IMR-90 (cell line): ENCODE results near the gene GPR15LG. TPM values are rescaled to one million over a fixed set of nuclear protein-coding genes. Genes with fewer than 3 reads are reported as not detected.

Experiments
- ATAC-seq: fragments of 200-7000 bp; cut with Tn5 transposase; 2 replicates; pipeline ENCODE4 v1.9.1; 2020; ENCODE audit warnings: low read depth, mild to moderate bottlenecking, moderate library complexity
- BruUV-seq: library from RNA; stranded (reverse); fragments of 400-500 nt; replicated peaks from 2 replicates; lab custom pipeline; 2021; lab: Mats Ljungman, UMichigan
- CTCF ChIA-PET: fragments of 300-600 bp; formaldehyde crosslinking; extraction: SDS; loops from one replicate; lab custom pipeline; 2021; ENCODE audit warnings: antibody characterized with exemption; lab: Yijun Ruan, JAX
- POLR2A ChIA-PET: fragments of 300-600 bp; sonication (Branson Sonifier 250); formaldehyde crosslinking; loops from one replicate; lab custom pipeline; 2022; ENCODE audit warnings: antibody characterized with exemption; ENCODE audit not compliant: unreplicated experiment; lab: Charles Lee
- DNase-seq: peaks from one replicate; pipeline ENCODE4 v3.0.0; 2013
- H2AFZ ChIP-seq: replicated peaks from 2 replicates; pipeline ENCODE3; 2013; ENCODE audit warnings: low read length, mild to moderate bottlenecking; ENCODE audit not compliant: poor library complexity
- H2AK5ac ChIP-seq: 2 replicates; pipeline ENCODE4 v1.6.1; 2013; ENCODE audit warnings: low read depth, low read length, inconsistent platforms
- H2AK9ac ChIP-seq: replicated peaks from 2 replicates; pipeline ENCODE3; 2013; ENCODE audit warnings: mild to moderate bottlenecking, low read depth, low read length, moderate library complexity; ENCODE audit not compliant: poor library complexity
- H2BK120ac ChIP-seq: 2 replicates; pipeline ENCODE4 v1.6.1; 2013; ENCODE audit warnings: low read depth, low read length, inconsistent platforms
- H2BK15ac ChIP-seq: 3 replicates; pipeline ENCODE4 v1.6.1; 2013; ENCODE audit warnings: low read depth, low read length, inconsistent platforms
- H2BK20ac ChIP-seq: 2 replicates; pipeline ENCODE4 v1.6.1; 2013; ENCODE audit warnings: low read depth, mild to moderate bottlenecking, inconsistent platforms, low read length, moderate library complexity
- H2BK5ac ChIP-seq: 2 replicates; pipeline ENCODE4 v1.6.1; 2013; ENCODE audit warnings: mild to moderate bottlenecking, low read depth, low read length, inconsistent platforms; ENCODE audit not compliant: poor library complexity, severe bottlenecking
- H3K14ac ChIP-seq: replicated peaks from 2 replicates; pipeline ENCODE4 v1.6.1; 2013; ENCODE audit warnings: low read depth, low read length, inconsistent platforms
- H3K18ac ChIP-seq: 2 replicates; pipeline ENCODE4 v1.6.1; 2013; ENCODE audit warnings: low read depth, low read length, control low read depth
- H3K23ac ChIP-seq: 2 replicates; pipeline ENCODE4 v1.6.1; 2013; ENCODE audit warnings: low read depth, low read length, inconsistent platforms
- H3K27ac ChIP-seq: 2 replicates; pipeline ENCODE4 v1.5.1; 2013; ENCODE audit warnings: mild to moderate bottlenecking, control low read depth, low read length; ENCODE audit not compliant: insufficient read depth
- H3K27me3 ChIP-seq: 2 replicates; pipeline ENCODE4 v1.6.1; 2013; ENCODE audit warnings: low read length; ENCODE audit not compliant: control insufficient read depth, insufficient read depth
- H3K36me3 ChIP-seq: 2 replicates; pipeline ENCODE4 v1.6.1; 2013; ENCODE audit warnings: low read length, mixed read lengths; ENCODE audit not compliant: control insufficient read depth, insufficient read depth
- H3K4ac ChIP-seq: 2 replicates; pipeline ENCODE4 v1.6.1; 2013; ENCODE audit warnings: low read depth, low read length, inconsistent platforms
- H3K4me1 ChIP-seq: 2 replicates; pipeline ENCODE4 v1.6.1; 2013; ENCODE audit warnings: low read length, mixed read lengths; ENCODE audit not compliant: control insufficient read depth, insufficient read depth
- H3K4me2 ChIP-seq: 2 replicates; pipeline ENCODE4 v1.6.1; 2013; ENCODE audit warnings: low read depth, mild to moderate bottlenecking, control low read depth, low read length, moderate library complexity
- H3K4me3 ChIP-seq: 2 replicates; pipeline ENCODE4 v1.5.1; 2013; ENCODE audit warnings: low read depth, mild to moderate bottlenecking, control low read depth, low read length, moderate library complexity; ENCODE audit not compliant: insufficient read depth
- H3K56ac ChIP-seq: 2 replicates; pipeline ENCODE4 v1.6.1; 2013; ENCODE audit warnings: low read length, inconsistent platforms; ENCODE audit not compliant: insufficient read depth; ENCODE audit errors: extremely low read depth
- H3K79me1 ChIP-seq, 2 experiments: 2 replicates each; pipeline ENCODE4 v1.6.1; 2013; ENCODE audit warnings: low read length in 2 of 2, inconsistent platforms in 1 of 2, low read depth in 1 of 2
- H3K9ac ChIP-seq: 2 replicates; pipeline ENCODE4 v1.6.1; 2013; ENCODE audit warnings: low read depth, low read length, control low read depth
- H3K9me1 ChIP-seq: 2 replicates; pipeline ENCODE4 v1.6.1; 2013; ENCODE audit warnings: low read length, inconsistent platforms; ENCODE audit not compliant: insufficient read depth
- H3K9me3 ChIP-seq: 2 replicates; pipeline ENCODE4 v1.6.1; 2013; ENCODE audit warnings: low read length; ENCODE audit not compliant: control insufficient read depth, insufficient read depth
- H4K20me1 ChIP-seq: 2 replicates; pipeline ENCODE4 v1.6.1; 2013; ENCODE audit warnings: low read length, inconsistent platforms; ENCODE audit not compliant: insufficient read depth
- H4K5ac ChIP-seq: 2 replicates; pipeline ENCODE4 v1.6.1; 2013; ENCODE audit warnings: mild to moderate bottlenecking, low read depth, low read length, control low read depth
- H4K8ac ChIP-seq, 2 experiments: 2 replicates each; pipeline ENCODE4 v1.6.1; 2013; ENCODE audit warnings: low read depth in 2 of 2, low read length in 2 of 2, control low read depth in 1 of 2, inconsistent platforms in 1 of 2
- H4K91ac ChIP-seq: 2 replicates; pipeline ENCODE4 v1.6.1; 2013; ENCODE audit warnings: low read depth, low read length, inconsistent platforms; ENCODE audit not compliant: insufficient read depth
- BHLHE40 ChIP-seq: fragments of 150-350 bp; IDR thresholded peaks from 2 replicates; pipeline ENCODE4 v1.6.1; 2016; ENCODE audit warnings: mild to moderate bottlenecking, low read depth, low read length
- CEBPB ChIP-seq: IDR thresholded peaks from 2 replicates; pipeline ENCODE4 v1.6.1; 2012; ENCODE audit warnings: low read depth, low read length, improper control_type of control experiment
- CHD1 ChIP-seq: IDR thresholded peaks from 2 replicates; pipeline ENCODE4 v1.6.1; 2012; ENCODE audit warnings: low read depth, low read length, improper control_type of control experiment
- CTCF ChIP-seq: conservative IDR thresholded peaks from 2 replicates; pipeline ENCODE4 v1.5.1; 2012; ENCODE audit warnings: mild to moderate bottlenecking, low read depth, low read length, improper control_type of control experiment
- FOS ChIP-seq: fragments of 150-350 bp; IDR thresholded peaks from 2 replicates; pipeline ENCODE4 v1.6.1; 2016; ENCODE audit warnings: low read depth, low read length
- MXI1 ChIP-seq: IDR thresholded peaks from 2 replicates; pipeline ENCODE4 v1.6.1; 2012; ENCODE audit warnings: low read depth, mild to moderate bottlenecking, low read length, moderate library complexity, borderline replicate concordance
- NFE2L2 ChIP-seq: fragments of 150-350 bp; IDR thresholded peaks from 2 replicates; pipeline ENCODE4 v1.6.1; 2016; ENCODE audit warnings: low read depth, mild to moderate bottlenecking, low read length
- RAD21 ChIP-seq: IDR thresholded peaks from 2 replicates; pipeline ENCODE4 v1.6.1; 2012; ENCODE audit warnings: low read length, improper control_type of control experiment
- RFX5 ChIP-seq: IDR thresholded peaks from 2 replicates; pipeline ENCODE4 v1.8.0; 2012; ENCODE audit warnings: low read depth, mild to moderate bottlenecking, low read length, moderate library complexity
- WGBS, 2 experiments: methylation state at CpG; one replicate each; pipeline versions ENCODE4 v1.1.5 to v1.1.7; 2013; ENCODE audit warnings: missing lambda C conversion rate in 2 of 2; ENCODE audit not compliant: insufficient read length in 1 of 2; ENCODE audit errors: extremely low coverage in 2 of 2; 5-methylcytosine and 5-hydroxymethylcytosine counted together
- dilution Hi-C: fragments of 300-500 bp; cut with HindIII; formaldehyde crosslinking; loops from one replicate; pipeline ENCODE4 v1.14.3; 2018; ENCODE audit warnings: low sequenced_read_pairs; ENCODE audit not compliant: unreplicated experiment
- in situ Hi-C: fragments of 300-500 bp; cut with MboI; formaldehyde crosslinking; loops from 3 replicates; pipeline ENCODE4 v1.14.3; 2019; ENCODE audit warnings: low sequenced_read_pairs, inconsistent platforms, mixed read lengths
- intact Hi-C: fragments of 100-400 bp; cut with micrococcal nuclease; formaldehyde crosslinking; loops from 2 replicates; pipeline ENCODE4 v1.10.0; 2022
- polyA plus RNA-seq, 3 experiments: library from polyadenylated mRNA; depleted of rRNA; stranded (reverse); fragments of >200 nt; gene quantifications; 2 replicates each; pipeline ENCODE4 v1.2.3, GENCODE V29; 2012; ENCODE audit warnings: low replicate concordance in 1 of 3
- total RNA-seq: library from RNA; depleted of rRNA; stranded (reverse); fragments of >200 nt; gene quantifications from 2 replicates; pipeline ENCODE4 v1.2.3, GENCODE V29; 2012

The GPR15LG gene
- total and polyA plus RNA-seq, 2 of the 4 experiments (the other 2 are of a cell fraction) = not detected

GRCh38 chr10:84227810-84228209 is 54.2 kb downstream of the GPR15LG start:
- intact Hi-C loops (no loop called here), dilution Hi-C loops (no loop called here), in situ Hi-C loops (no loop called here)
- H3K79me1 ChIP-seq = no peaks in the 10 kb centered on the region
- no peak overlapping the region for H4K91ac ChIP-seq
- no peak overlapping the region for H3K9ac ChIP-seq
- no peak overlapping the region for H2BK20ac ChIP-seq
- no CpG with 5 or more reads among the region's 4 CpGs for WGBS, 2 experiments
- H2BK15ac ChIP-seq = no peak overlapping the region
- H4K8ac ChIP-seq = no peak overlapping the region
- H3K9me1 ChIP-seq = no peaks in the 10 kb centered on the region
- H3K4me3 ChIP-seq = no peak overlapping the region
- no peak overlapping the region for H2BK120ac ChIP-seq
- no peak for TF ChIP-seq RAD21
- TF ChIP-seq CTCF = no peak
- TF ChIP-seq FOS = no peak
- TF ChIP-seq BHLHE40 = no peak
- no peak for TF ChIP-seq RFX5
- no peak for TF ChIP-seq NFE2L2
- no peak for TF ChIP-seq MXI1
- no peak for TF ChIP-seq CHD1
- TF ChIP-seq CEBPB = no peak
- BruUV-seq = no TSS peak
- H4K5ac ChIP-seq = no peak overlapping the region
- H2AK9ac ChIP-seq = no peak overlapping the region
- no peaks in the 10 kb centered on the region for H3K36me3 ChIP-seq
- no peak overlapping the region for H3K14ac ChIP-seq
- no peaks in the 10 kb centered on the region for H3K4me1 ChIP-seq
- ChIA-PET CTCF (no interaction called here), POLR2A (no interaction called here)
- no peaks in the 10 kb centered on the region; the same call in 1 of the 2 replicates for H4K20me1 ChIP-seq
- H3K23ac ChIP-seq = no peak overlapping the region
- H3K27ac ChIP-seq = no peak overlapping the region
- H2BK5ac ChIP-seq = no peak overlapping the region
- H3K4me2 ChIP-seq = no peak overlapping the region
- ATAC-seq (no peak), DNase-seq (no peak)
- H2AK5ac ChIP-seq = no peak overlapping the region
- peaks cover 3% of the 10 kb centered on the region; the same call in 1 of the 2 replicates for H3K27me3 ChIP-seq
- H3K9me3 ChIP-seq = no peaks in the 10 kb centered on the region
- H3K18ac ChIP-seq = no peak overlapping the region
- H3K4ac ChIP-seq = no peak overlapping the region
- H2AFZ ChIP-seq = no peak overlapping the region
- H3K56ac ChIP-seq = no peak overlapping the region
